GM21717 (cell line): ENCODE data around the gene IL20RB.

ENCODE experiments used
- ATAC-seq: cut with Tn5 transposase; IDR thresholded peaks from one replicate; pipeline ENCODE4 v1.9.1; 2021; ENCODE audit warnings: mild to moderate bottlenecking, moderate library complexity; ENCODE audit not compliant: unreplicated experiment

Gene IL20RB

GRCh38 chr3:136957751-136958288 is at the start of gene IL20RB:
TSS of gene IL20RB (plus strand) at chr3:136957983. CDS start at chr3:136958114, 131 bp downstream.
- no peak for ATAC-seq

- no peak for ATAC-seq
Measured at GRCh38 chr3:136908297-136908696, 49.5 kb upstream of the IL20RB start.

GRCh38 chr3:136909187-136909586 is 48.6 kb upstream of the IL20RB start:
- peak; percentile 58 for ATAC-seq

GRCh38 chr3:136910697-136911096 is 47.1 kb upstream of the IL20RB start:
- no peak for ATAC-seq

GRCh38 chr3:136913168-136913567 is 44.6 kb upstream of the IL20RB start:
- ATAC-seq: no peak

- ATAC-seq: no peak
Measured at GRCh38 chr3:136914739-136915138, 43.0 kb upstream of the IL20RB start.

GRCh38 chr3:136916223-136916622 is 41.6 kb upstream of the IL20RB start:
- ATAC-seq: no peak

GRCh38 chr3:136919799-136920580 is 37.8 kb upstream of the IL20RB start:
- ATAC-seq: no peak

GRCh38 chr3:136920904-136921611 is 36.7 kb upstream of the IL20RB start:
- ATAC-seq: no peak

- ATAC-seq: no peak
Measured at GRCh38 chr3:136925425-136926190, 32.2 kb upstream of the IL20RB start.

- no peak for ATAC-seq
Measured at GRCh38 chr3:136928240-136928639, 29.5 kb upstream of the IL20RB start.

- no peak for ATAC-seq
Measured at GRCh38 chr3:136929977-136930670, 27.7 kb upstream of the IL20RB start.

- no peak for ATAC-seq
Measured at GRCh38 chr3:136931606-136932005, 26.2 kb upstream of the IL20RB start.

GRCh38 chr3:136932523-136932922 is 25.3 kb upstream of the IL20RB start:
- peak; percentile 80 for ATAC-seq

- no peak for ATAC-seq
Measured at GRCh38 chr3:136932978-136933772, 24.6 kb upstream of the IL20RB start.

GRCh38 chr3:136937175-136937574 is 20.6 kb upstream of the IL20RB start:
- no peak for ATAC-seq

GRCh38 chr3:136937851-136938250 is 19.9 kb upstream of the IL20RB start:
- ATAC-seq: no peak

GRCh38 chr3:136938334-136938733 is 19.4 kb upstream of the IL20RB start:
- no peak for ATAC-seq

GRCh38 chr3:136939489-136939888 is 18.3 kb upstream of the IL20RB start:
- ATAC-seq: no peak

GRCh38 chr3:136942803-136943202 is 15.0 kb upstream of the IL20RB start:
- no peak for ATAC-seq
